GM18873 (cell line): Measurements from ENCODE around the gene TTC23.
"Not testable (repeated sequence)": the region's sequence is repeated elsewhere in the genome, so short reads cannot be mapped to it uniquely, and the experiment has no call there.

Experiments
- ATAC-seq: cut with Tn5 transposase; IDR thresholded peaks from one replicate; pipeline ENCODE4 v1.9.1; 2021; ENCODE audit warnings: mild to moderate bottlenecking, moderate library complexity, moderate number of reproducible peaks; ENCODE audit not compliant: unreplicated experiment, low FRiP score

The TTC23 gene

DNA sequence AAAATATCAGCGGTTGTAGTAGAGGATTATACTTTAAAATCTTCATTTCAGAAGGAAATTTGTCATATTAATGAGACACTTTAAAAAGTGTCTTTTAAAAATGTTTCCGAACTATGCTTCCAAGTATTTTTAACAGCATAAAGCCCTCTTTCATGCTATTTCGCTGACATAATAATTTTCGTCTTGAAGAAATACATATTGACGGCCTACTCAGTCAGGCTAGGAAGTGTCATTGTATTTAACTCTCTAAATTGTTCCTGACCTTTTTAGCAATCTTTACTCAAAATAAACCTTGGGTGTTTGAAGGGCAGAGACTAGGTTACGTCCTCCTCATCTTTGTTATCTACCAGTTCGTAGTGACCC, 1.1 kb upstream of the TTC23 start:
- no peak for ATAC-seq

DNA sequence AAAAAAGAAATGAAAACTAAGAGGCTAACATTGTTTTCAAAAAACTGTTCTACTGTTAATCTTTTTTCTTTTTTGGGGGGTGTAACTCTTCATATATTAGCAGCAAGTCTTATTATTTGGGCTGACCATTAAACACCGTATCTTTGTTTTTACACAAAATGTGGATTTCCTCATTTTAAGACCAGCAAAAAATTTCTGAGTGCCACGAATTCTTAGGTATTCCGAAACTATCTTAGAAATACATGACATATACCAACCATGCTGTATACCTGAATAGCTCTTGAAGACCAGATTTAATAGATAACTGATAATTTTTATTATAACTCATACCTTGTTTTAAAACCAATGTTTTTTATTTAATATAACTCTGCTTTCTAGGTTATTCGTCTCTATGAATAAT, 620 bp upstream of the TTC23 start:
- no peak for ATAC-seq

DNA sequence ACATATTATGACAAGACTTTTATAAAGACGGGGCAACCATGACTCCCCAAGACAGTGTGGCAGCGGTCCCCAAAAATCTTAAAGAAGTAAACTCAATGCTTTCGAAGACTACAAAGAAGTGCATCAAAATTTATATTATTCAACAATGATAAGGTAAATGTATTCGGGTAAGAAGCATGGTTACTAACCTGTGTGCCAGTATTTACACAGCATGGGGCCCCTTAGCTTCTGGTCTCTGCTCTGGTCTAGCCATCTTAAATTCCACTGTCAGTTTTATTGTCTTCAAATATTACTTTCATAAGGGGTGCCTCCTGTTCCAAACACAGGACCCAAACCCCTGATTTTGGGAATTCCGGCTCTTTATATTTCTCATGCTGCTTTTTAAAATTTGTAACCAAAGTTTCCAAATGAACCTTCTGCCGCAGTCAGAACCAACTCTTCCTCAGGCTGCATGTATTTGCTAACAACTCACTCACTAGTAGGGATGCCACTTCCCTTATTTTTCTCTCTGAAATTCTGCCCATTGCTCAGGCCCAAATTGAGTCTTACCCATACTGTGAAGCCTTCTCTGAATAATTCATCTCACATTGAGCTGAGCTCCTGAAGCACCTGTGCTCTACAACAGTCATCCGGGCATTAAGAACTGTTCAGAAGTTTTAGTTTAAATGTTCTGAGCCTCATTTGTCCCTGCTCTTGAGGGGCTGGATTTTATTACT, 1.2 kb downstream of the TTC23 start:
- no peak for ATAC-seq

GRCh38 chr15:99247062-99247461, 2.3 kb downstream of the TTC23 start:
- no peak for ATAC-seq

GRCh38 chr15:99244306-99244705, 5.1 kb downstream of the TTC23 start:
- ATAC-seq, result no peak

GRCh38 chr15:99241752-99242151, 7.6 kb downstream of the TTC23 start:
- ATAC-seq, result no peak

DNA sequence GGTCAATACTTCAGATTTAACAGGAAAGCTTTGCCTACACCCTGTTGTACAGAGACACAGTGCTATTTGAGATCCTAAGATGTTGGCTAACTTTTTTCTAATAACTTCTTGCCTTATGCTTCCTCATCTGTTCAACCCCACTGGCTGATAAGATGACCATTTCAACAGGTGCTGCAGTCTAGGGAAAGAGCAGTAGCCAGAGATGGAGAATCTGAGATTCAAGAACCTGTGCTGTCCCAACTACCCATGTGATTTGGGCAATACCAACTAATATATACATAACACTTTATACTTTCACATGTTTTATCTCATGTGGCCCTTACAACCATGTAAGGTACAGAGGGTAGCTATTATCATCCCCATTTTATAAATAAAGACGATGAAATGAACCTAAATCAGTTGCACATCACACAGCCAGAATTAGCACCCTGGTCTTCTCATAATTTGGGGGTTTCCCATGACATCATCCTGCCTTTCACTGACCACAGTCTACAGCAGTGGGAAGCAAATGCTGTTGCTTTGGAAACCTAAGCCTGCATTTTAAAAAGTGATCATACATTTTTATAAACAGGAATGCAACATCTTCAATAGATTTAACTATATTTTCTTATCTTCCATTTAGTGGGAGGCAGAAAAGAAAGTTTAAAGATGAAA, 9.7 kb downstream of the TTC23 start:
- ATAC-seq, result peak; percentile 89

- ATAC-seq, result no peak
These were observed 10.5 kb downstream of the TTC23 start for GRCh38 chr15:99238849-99239248.

DNA sequence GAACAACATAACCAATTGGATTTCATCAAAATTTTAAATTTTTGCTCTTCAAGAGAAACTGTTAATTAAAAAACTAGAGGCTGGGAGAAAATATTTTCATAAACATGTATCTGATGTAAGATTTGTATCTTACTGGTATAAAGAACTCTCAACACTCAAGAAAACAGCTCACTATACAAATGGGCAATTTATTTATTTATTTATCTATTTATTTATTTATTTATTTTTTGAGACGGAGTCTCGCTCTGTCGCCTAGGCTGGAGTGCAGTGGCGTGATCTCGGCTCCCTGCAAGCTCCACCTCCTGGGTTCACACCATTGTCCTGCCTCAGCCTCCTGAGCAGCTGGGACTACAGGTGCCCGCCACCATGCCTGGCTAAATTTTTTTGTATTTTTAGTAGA, 15.2 kb downstream of the TTC23 start:
- ATAC-seq, result not testable (repeated sequence)

- no peak for ATAC-seq
These were observed 16.6 kb downstream of the TTC23 start for GRCh38 chr15:99232740-99233139.

GRCh38 chr15:99230867-99231266, 18.5 kb downstream of the TTC23 start:
- ATAC-seq, result no peak

DNA sequence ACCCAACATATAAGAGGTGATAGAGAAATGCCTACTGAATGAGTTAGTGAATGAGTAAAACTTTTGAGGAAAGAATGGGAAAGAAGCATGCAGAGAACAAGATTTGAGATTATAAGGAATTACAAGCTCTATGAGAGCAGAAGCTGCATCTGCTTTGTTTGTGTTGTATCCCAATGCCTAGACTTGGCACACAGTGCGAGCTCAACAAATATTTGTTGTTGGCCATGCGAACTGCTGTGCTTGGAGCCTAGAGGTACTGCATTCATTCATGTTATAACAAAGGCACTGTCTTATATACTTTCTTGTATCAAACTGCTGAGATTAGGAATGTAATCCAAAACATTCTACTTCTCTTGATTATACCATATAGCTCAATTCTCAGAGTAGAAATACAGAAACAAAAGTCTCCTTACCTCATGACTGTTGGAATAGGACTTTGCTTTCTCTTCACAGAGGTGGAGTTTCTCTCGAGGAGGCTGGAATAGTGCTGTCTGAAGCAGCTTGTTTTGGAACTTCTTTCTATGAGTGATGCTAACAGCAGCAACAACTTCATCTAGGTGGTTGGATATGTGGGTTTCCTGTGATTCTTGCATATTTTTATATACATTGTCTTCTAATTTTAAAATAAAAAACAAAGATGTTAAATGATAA, 21.1 kb downstream of the TTC23 start:
- no peak for ATAC-seq

DNA sequence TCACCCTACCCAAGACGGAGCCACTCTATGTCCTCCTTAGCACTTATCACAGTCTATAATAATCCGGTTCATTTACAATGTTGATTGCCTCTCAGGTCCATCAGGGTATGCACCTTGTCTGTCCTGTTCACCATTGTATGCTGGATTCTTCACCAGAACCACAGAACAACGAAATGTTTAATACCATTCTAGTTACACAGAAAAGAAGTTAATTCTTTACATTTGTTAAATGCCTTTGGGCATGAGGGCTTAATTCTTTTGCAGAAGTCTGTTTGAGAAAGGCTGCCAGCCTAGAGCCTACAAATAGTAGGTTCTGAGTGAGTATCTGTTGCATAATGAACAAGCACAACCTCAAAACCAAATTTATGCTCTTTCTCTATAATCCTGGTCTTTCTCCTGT, 22.6 kb downstream of the TTC23 start:
- no peak for ATAC-seq

- ATAC-seq, result no peak
These were observed 24.8 kb downstream of the TTC23 start for GRCh38 chr15:99224372-99225214.

DNA sequence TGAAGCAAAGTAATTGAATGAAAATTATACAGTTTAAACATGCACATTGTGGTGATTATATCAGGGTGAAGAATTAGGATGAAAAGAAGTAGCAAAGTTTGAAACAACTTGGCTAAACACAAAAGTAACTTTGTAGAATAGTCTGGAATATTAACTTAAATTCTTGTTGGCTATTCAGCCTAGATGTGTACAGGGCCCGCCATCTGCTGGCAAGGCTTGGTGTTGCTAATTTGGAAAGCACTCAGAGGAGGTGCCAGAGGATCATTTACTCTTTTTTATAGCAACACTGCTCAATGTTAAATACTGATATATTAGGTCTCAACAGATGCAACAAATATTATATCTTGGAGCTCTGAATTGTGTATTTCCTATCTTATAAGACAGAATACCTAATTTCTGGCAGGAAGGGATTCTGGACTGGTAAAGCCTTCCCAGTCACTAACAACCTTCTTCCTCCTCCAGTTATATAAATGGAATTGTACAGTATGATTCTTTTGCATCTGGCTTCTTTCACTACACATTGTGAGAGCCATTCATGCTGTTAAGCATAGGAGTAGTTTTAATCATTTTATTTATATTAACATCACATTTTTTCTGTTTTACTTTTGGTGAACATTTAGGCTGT, 36.1 kb downstream of the TTC23 start:
- ATAC-seq, result no peak

- no peak for ATAC-seq
These were observed 37.0 kb downstream of the TTC23 start for GRCh38 chr15:99212406-99212805.

GRCh38 chr15:99211926-99212325, 37.5 kb downstream of the TTC23 start:
- no peak for ATAC-seq

DNA sequence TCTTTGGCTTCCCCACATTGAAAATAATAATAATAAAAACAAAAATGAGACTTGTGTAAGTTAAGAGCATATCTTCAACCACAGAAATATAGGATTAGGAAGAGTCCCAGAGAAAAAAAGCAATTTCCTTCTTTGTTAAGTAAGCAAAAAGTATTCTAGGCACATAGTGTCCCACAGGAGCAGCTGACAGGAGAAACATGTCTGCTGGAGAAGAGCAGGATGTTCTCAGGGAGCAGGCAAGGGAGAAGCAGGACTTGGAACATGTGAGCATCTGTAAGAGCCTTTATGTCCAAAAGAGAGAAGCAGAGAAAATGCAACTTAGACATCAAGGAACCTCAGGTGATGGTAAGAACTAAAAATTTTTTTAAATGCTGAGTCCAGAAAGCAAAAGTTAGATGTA, 39.0 kb downstream of the TTC23 start:
- ATAC-seq, result no peak

- ATAC-seq, result no peak
These were observed 40.1 kb downstream of the TTC23 start for GRCh38 chr15:99209326-99209725.

- ATAC-seq, result no peak
These were observed 41.7 kb downstream of the TTC23 start for GRCh38 chr15:99207672-99208071.

- no peak for ATAC-seq
These were observed 47.2 kb downstream of the TTC23 start for GRCh38 chr15:99202176-99202552.
